HG02759 (cell line): ENCODE results near the gene OPA3.

Experiments used
- ATAC-seq: cut with Tn5 transposase; IDR thresholded peaks from one replicate; pipeline ENCODE4 v1.9.1; 2021; ENCODE audit warnings: mild to moderate bottlenecking, moderate library complexity; ENCODE audit not compliant: unreplicated experiment

The OPA3 gene

DNA sequence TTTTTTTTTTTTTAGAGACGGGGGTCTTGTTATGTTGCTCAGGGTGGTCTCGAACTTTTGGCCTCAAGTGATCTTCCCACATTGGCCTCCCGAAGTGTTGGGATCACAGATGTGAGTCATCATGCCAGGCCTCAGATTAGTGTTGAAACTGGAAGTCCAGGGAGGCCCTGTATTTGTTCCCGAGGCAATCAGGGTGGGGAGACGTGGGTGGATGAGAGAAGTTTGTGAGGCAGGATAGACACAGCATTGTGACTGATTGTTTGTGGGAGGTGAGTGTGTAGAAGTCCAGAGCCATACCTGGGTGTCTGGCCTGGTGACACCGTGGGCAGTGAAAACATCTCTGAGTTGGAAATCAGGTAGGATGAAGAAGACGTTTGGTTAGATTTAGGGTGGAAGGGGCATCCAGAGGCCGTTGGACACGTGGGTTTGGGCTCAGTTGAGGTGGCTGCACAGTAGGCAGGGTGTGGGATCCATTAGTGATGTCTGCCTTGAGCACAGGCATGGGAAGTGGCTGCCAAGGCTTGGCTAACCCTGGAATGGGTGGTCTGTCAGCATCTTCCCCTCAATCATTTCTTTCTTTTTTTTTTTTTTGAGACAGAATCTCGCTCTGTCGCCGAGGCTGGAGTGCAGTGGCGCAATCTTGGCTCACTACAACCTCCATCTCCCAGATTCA, 100.2 kb downstream of the OPA3 start:
- no peak for ATAC-seq

DNA sequence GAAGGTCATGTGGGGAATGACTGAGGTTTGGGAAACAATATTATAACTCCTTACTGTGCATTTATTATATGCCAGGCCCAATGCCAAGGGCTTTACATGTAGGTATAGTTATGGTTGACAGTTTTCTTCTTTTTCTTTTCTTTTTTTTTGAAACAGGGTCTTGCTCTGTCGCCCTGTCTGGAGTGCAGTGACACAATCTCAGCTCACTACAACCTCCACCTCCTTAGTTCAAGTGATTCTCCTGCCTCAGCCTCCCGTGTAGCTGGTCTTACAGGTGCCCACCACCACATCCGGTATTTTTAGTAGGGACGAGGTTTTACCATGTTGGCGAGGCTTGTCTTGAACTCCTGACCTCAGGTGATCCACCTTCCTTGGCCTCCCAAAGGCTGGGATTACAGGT, 101.6 kb downstream of the OPA3 start:
- ATAC-seq: no peak

DNA sequence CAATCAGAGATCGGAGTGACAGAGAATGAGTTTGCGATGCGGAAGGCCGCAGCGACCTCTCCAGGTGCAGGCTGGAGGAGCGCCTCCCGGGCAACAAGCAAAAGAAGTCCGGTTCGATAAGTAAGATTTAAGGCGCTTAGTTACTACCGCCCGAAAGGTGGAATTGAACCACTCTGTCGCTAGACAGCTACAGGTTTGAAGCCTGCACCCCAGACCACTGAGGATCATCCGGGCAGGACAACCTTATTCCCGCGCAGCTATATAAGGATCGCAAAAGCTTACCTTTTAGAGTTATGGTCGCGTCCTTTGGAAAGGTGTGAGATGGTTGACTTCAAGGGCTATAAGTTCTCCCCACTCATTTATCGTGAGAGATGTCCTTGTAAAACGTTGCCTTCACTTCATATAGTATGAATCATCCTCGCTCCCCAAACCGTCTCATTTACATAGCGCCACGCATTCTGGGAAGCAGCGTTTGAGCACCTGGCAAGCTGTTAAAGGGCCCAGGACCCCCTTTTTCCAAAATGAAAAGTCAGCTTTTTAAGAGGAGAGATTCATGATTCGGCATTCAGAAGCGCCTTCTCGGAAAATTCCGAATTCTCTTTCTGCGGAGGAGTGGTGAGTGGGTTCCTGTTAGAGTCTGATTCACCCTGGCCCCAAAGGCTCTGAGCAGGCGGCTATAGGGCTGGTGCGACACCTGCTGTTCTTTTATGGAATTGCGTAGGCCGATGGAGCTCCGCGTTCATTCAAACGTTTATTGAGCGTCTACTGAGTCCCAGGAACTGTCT, 106.0 kb downstream of the OPA3 start:
- peak; percentile 80 for ATAC-seq

DNA sequence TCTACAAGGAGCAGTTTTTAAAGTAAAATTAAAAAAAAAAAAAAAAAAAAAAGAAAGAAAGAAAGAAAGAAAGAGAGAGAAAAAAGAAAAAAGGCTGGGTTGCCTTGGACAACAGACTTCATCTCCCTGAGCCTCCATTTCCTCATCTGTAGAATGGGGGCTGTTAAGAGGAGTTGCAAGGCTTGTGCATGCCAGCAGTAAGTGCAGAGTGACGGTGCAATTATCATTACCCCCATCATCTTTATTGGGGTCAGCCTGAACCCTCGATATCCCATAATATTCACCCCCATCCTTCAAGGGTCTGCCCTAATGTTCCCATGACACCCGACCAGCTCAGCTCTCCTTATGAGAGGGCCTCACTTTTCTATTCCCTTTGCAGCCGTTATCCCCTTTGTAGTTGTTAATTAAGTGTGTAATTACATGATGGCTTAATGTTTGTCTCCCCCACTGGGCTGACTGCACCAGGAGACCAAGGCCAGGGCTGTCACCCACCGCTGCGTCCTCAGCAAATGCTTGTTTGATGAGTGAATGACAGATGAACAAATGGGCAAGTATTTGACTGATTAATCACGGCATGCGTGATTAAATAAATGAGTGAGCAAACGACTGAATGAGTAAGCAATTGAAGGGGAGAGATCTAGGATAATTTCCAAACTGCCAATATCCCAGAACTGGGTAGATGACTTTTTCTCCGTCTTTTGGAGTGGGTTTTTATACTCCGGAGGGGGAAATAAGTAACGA, 106.7 kb downstream of the OPA3 start:
- no peak for ATAC-seq
